HFF-Myc (cell line): ENCODE data around the gene GGT6.

Experiments
- DNase-seq: peaks from one replicate; pipeline ENCODE4 v3.0.0-alpha.2; 2011; ENCODE audit warnings: low read depth; ENCODE audit errors: extremely low read depth
- H3K4me3 ChIP-seq: replicated peaks from 2 replicates; pipeline ENCODE4 v1.5.1; 2011; ENCODE audit warnings: low read depth, mild to moderate bottlenecking, control low read depth, low read length
- TF ChIP-seq, protein P1 (sequence below): IDR thresholded peaks from 2 replicates; pipeline ENCODE4 v1.5.1; 2012; ENCODE audit warnings: mild to moderate bottlenecking, low read depth, low read length, control low read depth; ENCODE audit errors: missing control alignments

Gene GGT6

DNA sequence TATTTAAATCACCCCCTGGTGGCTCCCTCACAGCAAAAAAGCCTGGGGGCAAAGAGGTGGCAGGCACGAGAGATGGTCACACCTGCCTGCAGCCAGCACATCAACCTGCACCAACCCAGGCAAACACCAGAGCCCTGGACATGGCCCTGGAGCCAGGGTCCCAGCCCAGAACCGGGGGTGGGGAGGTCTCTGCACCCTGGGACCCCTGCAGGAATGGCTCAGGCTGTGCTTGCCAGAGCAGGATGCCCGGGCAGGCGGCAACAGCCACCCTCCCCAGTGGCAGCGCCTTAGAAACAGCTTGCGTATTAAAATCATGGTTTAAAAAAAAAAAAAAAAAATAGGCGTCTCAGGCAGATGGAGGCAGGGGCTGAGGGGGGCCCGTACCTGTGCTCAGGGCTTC lies 21.4 kb downstream of the GGT6 start:
- DNase-seq, result no peak
- TF ChIP-seq, protein P1, sequence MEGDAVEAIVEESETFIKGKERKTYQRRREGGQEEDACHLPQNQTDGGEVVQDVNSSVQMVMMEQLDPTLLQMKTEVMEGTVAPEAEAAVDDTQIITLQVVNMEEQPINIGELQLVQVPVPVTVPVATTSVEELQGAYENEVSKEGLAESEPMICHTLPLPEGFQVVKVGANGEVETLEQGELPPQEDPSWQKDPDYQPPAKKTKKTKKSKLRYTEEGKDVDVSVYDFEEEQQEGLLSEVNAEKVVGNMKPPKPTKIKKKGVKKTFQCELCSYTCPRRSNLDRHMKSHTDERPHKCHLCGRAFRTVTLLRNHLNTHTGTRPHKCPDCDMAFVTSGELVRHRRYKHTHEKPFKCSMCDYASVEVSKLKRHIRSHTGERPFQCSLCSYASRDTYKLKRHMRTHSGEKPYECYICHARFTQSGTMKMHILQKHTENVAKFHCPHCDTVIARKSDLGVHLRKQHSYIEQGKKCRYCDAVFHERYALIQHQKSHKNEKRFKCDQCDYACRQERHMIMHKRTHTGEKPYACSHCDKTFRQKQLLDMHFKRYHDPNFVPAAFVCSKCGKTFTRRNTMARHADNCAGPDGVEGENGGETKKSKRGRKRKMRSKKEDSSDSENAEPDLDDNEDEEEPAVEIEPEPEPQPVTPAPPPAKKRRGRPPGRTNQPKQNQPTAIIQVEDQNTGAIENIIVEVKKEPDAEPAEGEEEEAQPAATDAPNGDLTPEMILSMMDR, result no peak

GRCh38 chr17:4538236-4539002 lies 22.0 kb downstream of the GGT6 start:
- TF ChIP-seq, protein P1, result no peak
- H3K4me3 ChIP-seq, result no peak overlapping the region

More for the DNA sequence above, 21.4 kb downstream of the GGT6 start:
- no peak overlapping the region for H3K4me3 ChIP-seq

GRCh38 chr17:4537451-4538235 lies 22.7 kb downstream of the GGT6 start:
- TF ChIP-seq, protein P1, result no peak
- no peak overlapping the region for H3K4me3 ChIP-seq
- no peak for DNase-seq

More at GRCh38 chr17:4538236-4539002, 22.0 kb downstream of the GGT6 start:
- no peak for DNase-seq

- no peak overlapping the region for H3K4me3 ChIP-seq
- DNase-seq, result no peak
- TF ChIP-seq, protein P1, result no peak
Observed at GRCh38 chr17:4536742-4537411, 23.5 kb downstream of the GGT6 start.

DNA sequence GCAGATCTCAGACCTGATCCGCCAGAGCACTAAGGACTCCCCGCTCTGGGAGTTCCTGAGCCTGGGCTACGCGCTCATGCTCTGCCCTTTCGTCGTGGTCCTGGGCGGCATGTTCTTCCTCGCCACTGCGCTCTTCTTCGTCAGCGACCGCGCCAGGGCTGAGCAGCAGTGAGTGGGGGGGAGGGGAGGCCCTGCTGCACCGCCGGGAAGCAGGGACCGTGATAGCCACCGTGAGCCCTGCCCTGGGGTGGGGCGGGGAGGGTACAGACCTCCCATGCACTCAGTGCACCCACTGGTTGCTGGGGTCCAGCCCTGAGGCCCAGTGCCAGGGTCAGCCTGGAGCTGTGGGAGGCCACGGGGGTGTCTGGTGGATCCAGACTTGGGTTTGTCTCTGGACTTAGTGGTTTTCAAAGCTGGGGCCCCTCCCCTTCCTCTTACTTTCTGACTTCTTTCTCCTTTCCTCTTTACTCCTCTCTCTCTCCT lies 24.1 kb downstream of the GGT6 start:
- H3K4me3 ChIP-seq, result no peak overlapping the region
- DNase-seq, result no peak

GRCh38 chr17:4535667-4536258 lies 24.6 kb downstream of the GGT6 start:
- no peak overlapping the region for H3K4me3 ChIP-seq
- TF ChIP-seq, protein P1, result no peak
- DNase-seq, result no peak

More for the DNA sequence above, 24.1 kb downstream of the GGT6 start:
- TF ChIP-seq, protein P1, result no peak
